ENCODE data around the gene PLCB1. TPM values are rescaled to one million over a fixed set of nuclear protein-coding genes. Genes with fewer than 3 reads are reported as not detected.

The PLCB1 gene
- total and polyA plus RNA-seq, 2 experiments from 2014 or later, result 14.9 to 20.7 TPM

DNA sequence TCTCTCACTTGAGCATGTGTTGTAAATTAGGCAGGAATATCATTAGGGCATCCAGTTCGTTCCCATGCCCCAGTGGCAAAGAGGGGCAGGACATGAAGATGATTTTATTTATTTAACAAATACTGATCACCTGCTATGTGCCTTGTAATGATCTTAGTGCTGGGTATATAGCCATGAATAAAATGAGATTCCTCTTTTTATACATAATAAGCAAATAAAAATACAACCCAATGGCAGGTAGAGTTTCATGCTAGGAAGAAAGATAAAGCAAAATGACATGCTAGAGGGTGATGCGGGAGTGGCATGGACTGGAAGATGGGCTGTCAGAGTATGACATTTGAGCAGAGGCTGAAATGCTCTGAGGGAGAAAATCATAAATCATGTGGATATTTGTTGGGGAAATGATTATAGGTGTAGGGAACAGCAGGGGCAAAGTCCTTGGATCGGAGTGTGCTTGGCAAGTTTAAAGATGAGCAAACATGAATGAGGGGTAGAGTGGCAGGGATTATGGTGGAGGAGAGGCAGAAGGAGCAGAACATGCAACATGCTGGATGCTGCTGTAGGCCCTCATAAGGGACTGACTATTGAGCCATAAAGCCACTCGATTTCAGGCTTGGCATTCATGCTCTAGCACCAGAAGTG, 342.1 kb downstream of the PLCB1 start (continued):
- TF ChIP-seq, protein P1, sequence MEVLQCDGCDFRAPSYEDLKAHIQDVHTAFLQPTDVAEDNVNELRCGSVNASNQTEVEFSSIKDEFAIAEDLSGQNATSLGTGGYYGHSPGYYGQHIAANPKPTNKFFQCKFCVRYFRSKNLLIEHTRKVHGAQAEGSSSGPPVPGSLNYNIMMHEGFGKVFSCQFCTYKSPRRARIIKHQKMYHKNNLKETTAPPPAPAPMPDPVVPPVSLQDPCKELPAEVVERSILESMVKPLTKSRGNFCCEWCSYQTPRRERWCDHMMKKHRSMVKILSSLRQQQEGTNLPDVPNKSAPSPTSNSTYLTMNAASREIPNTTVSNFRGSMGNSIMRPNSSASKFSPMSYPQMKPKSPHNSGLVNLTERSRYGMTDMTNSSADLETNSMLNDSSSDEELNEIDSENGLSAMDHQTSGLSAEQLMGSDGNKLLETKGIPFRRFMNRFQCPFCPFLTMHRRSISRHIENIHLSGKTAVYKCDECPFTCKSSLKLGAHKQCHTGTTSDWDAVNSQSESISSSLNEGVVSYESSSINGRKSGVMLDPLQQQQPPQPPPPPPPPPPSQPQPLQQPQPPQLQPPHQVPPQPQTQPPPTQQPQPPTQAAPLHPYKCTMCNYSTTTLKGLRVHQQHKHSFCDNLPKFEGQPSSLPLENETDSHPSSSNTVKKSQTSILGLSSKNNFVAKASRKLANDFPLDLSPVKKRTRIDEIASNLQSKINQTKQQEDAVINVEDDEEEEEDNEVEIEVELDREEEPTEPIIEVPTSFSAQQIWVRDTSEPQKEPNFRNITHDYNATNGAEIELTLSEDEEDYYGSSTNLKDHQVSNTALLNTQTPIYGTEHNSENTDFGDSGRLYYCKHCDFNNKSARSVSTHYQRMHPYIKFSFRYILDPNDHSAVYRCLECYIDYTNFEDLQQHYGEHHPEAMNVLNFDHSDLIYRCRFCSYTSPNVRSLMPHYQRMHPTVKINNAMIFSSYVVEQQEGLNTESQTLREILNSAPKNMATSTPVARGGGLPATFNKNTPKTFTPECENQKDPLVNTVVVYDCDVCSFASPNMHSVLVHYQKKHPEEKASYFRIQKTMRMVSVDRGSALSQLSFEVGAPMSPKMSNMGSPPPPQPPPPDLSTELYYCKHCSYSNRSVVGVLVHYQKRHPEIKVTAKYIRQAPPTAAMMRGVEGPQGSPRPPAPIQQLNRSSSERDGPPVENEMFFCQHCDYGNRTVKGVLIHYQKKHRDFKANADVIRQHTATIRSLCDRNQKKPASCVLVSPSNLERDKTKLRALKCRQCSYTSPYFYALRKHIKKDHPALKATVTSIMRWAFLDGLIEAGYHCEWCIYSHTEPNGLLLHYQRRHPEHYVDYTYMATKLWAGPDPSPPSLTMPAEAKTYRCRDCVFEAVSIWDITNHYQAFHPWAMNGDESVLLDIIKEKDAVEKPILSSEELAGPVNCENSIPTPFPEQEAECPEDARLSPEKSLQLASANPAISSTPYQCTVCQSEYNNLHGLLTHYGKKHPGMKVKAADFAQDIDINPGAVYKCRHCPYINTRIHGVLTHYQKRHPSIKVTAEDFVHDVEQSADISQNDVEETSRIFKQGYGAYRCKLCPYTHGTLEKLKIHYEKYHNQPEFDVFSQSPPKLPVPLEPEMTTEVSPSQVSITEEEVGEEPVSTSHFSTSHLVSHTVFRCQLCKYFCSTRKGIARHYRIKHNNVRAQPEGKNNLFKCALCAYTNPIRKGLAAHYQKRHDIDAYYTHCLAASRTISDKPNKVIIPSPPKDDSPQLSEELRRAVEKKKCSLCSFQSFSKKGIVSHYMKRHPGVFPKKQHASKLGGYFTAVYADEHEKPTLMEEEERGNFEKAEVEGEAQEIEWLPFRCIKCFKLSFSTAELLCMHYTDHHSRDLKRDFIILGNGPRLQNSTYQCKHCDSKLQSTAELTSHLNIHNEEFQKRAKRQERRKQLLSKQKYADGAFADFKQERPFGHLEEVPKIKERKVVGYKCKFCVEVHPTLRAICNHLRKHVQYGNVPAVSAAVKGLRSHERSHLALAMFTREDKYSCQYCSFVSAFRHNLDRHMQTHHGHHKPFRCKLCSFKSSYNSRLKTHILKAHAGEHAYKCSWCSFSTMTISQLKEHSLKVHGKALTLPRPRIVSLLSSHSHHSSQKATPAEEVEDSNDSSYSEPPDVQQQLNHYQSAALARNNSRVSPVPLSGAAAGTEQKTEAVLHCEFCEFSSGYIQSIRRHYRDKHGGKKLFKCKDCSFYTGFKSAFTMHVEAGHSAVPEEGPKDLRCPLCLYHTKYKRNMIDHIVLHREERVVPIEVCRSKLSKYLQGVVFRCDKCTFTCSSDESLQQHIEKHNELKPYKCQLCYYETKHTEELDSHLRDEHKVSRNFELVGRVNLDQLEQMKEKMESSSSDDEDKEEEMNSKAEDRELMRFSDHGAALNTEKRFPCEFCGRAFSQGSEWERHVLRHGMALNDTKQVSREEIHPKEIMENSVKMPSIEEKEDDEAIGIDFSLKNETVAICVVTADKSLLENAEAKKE (CRISPR knock-in tag; IDR thresholded peaks at IDR 0.05), result no peak
- TF ChIP-seq, protein P2, sequence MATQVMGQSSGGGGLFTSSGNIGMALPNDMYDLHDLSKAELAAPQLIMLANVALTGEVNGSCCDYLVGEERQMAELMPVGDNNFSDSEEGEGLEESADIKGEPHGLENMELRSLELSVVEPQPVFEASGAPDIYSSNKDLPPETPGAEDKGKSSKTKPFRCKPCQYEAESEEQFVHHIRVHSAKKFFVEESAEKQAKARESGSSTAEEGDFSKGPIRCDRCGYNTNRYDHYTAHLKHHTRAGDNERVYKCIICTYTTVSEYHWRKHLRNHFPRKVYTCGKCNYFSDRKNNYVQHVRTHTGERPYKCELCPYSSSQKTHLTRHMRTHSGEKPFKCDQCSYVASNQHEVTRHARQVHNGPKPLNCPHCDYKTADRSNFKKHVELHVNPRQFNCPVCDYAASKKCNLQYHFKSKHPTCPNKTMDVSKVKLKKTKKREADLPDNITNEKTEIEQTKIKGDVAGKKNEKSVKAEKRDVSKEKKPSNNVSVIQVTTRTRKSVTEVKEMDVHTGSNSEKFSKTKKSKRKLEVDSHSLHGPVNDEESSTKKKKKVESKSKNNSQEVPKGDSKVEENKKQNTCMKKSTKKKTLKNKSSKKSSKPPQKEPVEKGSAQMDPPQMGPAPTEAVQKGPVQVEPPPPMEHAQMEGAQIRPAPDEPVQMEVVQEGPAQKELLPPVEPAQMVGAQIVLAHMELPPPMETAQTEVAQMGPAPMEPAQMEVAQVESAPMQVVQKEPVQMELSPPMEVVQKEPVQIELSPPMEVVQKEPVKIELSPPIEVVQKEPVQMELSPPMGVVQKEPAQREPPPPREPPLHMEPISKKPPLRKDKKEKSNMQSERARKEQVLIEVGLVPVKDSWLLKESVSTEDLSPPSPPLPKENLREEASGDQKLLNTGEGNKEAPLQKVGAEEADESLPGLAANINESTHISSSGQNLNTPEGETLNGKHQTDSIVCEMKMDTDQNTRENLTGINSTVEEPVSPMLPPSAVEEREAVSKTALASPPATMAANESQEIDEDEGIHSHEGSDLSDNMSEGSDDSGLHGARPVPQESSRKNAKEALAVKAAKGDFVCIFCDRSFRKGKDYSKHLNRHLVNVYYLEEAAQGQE (IDR thresholded peaks at IDR 0.05; ENCODE audit: unreplicated experiment), result no peak
- no peak for TF ChIP-seq EZH2 (IDR thresholded peaks at IDR 0.05; ENCODE audit: low read depth, unreplicated experiment)
- no peak for TF ChIP-seq JUNB (IDR thresholded peaks at IDR 0.05; ENCODE audit: unreplicated experiment)
- TF ChIP-seq ZNF114 (CRISPR knock-in tag; IDR thresholded peaks at IDR 0.05), result no peak
- TF ChIP-seq POLR2AphosphoS5 (IDR thresholded peaks at IDR 0.05; ENCODE audit: low read depth), result no peak
